ENCODE measurements around the gene POTEH. TPM values are rescaled to one million over a fixed set of nuclear protein-coding genes. Genes with fewer than 3 reads are reported as not detected.
"Not testable (repeated sequence)": the region's sequence is repeated elsewhere in the genome, so short reads cannot be mapped to it uniquely, and the experiment has no call there.

POTEH gene
- total RNA-seq, 1 donor from 2014 or later = not detected

DNA sequence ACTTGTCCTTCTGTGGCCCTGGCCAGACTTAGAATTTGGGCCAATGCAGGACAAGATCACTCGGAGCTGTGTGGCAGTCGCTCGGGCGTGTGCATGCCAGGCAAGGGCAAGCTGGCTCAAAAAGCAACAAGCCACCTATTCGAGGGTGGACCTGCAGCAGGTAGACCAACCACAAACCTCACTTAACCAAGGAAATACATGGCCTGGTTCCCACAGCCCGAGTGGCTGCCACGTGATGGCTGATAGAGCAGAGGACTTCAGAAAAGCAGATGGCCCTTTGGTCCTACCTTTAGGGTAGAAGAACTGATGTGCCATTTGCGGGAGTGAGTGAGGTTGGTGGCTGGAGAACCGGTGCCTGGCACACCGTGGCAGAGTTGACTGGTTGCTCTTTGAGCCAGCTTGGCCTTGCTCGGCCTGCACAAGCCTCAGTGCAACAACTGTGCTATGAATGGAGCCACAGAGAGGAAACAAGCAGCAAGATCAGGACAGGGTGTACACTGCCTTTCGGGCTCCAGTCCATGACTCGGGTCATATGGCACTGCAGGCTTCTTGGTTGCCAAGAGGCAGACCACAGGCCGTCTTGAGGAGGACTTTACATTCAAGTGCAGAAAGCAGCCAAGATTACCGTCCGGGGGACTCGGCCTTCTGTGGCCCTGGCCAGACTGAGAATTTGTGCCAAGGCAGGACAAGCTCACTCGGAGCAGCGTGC lies 39.5 kb downstream of the POTEH start:
- peak; percentile 79 for DNase-seq (ENCODE audit: low spot score)
- intact Hi-C loops (cut with DNase I) = not testable (repeated sequence)

DNA sequence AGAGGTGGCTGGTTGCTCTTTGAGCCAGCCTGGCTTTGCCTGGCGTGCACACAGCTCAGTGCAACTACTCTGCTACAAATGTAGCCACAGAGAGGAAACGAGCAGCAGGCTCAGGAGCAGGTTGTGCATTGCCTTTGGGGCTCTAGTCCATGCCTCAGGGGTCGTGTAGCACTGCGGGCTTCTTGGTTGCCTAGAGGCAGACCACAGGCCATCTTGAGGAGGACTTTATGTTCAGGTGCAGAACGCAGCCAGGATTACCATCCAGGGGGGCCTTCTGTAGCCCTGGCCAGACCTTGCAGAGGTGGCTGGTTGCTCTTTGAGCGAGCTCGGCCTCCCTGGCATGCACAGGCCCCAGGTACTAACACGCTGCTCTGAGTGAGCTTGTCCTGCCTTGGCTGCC lies 41.2 kb downstream of the POTEH start:
- DNase-seq (ENCODE audit: low spot score) = peak; percentile 71
- intact Hi-C loops (cut with DNase I) = not testable (repeated sequence)

DNA sequence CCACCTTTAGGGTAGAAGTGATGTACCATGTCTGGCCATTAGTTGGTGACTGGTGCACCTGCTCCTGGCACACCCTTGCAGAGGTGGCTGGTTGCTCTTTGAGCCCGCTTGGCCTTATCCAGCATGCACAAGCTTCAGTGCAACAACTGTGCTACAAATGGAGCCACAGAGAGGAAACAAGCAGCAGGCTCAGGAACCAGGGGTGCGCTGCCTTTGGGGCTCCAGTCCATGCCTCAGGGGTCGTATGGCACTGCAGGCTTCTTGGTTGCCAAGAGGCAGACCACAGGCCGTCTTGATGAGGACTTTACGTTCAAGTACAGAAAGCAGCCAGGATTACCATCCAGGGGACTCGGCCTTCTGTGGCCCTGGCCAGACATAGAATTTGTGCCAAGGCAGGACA lies 44.6 kb downstream of the POTEH start:
- DNase-seq (ENCODE audit: low spot score) = peak; percentile 44
- intact Hi-C loops (cut with DNase I) = not testable (repeated sequence)

DNA sequence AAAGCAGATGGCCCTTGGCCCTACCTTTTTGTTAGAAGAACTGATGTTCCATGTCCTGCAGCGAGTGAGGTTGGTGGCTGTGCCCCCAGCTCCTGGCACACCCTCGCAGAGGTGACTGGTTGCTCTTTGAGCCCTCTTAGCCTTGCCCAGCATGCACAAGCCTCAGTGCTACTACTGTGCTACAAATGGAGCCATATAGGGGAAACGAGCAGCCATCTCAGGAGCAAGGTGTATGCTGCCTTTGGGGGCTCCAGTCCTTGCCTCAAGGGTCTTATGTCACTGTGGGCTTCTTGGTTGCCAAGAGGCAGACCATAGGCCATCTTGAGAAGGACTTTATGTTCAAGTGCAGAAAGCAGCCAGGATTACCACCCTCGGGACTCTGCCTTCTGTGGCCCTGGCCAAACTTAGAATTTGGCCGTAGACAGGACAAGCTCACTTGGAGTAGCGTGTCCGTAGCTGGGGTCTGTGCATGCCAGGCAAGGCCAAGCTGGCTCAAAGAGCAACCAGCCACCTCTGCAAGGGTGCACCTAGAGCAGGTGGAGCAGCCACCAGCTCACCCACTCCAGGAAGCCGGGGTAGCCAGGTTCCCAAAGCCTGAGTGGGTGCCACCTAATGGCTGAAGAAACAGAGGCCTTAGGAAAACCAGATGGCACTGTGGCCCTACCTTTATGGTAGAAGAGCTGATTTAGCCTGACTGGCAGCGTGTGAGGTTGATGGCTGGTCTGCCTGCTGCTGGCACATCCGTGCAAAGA lies 48.5 kb downstream of the POTEH start:
- intact Hi-C loops (cut with DNase I) = not testable (repeated sequence)
- peak; percentile 74 for DNase-seq (ENCODE audit: low spot score)

DNA sequence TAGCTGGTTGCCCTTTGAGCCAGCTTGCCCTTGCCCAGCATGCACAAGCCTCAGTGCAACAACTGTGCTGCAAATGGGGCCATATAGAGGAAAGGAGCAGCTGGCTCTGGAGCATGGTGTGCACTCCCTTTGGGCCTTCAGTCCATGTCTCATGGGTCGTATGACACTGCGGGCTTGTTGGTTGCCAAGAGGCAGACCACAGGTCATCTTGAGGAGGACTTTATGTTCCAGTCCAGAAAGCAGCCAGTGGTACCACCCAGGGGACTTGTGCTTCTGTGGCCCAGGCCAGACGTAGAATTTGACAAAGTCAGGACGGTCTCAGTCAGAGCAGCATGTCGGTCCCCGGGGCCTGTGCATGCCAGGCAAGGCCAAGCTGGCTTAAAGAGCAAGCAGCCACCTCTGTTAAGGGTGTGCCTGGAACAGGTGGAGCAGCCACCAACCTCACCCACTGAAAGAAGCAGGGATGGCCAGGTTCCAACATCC lies 49.1 kb downstream of the POTEH start:
- intact Hi-C loops (cut with DNase I); DNase-seq (ENCODE audit: low spot score): not testable (repeated sequence)

DNA sequence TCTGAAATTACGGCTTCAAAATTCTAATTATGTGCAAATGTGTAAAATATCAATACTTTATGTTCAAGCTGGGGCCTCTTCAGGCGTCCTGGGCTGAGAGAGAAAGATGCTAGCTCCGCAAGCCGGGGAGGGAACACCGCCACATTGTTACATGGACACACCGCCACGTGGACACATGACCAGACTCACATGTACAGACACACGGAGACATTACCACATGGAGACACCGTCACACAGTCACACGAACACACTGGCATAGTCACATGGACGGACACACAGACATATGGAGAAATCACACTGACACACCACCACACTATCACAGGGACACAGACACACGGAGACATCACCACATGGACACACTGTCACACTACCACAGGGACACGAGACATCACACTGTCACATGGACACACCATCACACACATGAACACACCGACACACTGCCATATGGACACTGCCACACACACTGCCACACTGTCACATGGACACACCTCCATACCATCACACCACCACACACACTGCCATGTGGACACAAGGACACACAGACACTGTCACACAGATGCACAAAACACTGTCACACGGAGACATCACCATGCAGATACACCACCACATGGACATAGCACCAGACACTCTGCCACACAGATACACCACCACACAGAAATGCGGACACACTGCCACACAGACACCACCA lies 58.0 kb downstream of the POTEH start:
- DNase-seq (ENCODE audit: low spot score); intact Hi-C loops (cut with DNase I): not testable (repeated sequence)

DNA sequence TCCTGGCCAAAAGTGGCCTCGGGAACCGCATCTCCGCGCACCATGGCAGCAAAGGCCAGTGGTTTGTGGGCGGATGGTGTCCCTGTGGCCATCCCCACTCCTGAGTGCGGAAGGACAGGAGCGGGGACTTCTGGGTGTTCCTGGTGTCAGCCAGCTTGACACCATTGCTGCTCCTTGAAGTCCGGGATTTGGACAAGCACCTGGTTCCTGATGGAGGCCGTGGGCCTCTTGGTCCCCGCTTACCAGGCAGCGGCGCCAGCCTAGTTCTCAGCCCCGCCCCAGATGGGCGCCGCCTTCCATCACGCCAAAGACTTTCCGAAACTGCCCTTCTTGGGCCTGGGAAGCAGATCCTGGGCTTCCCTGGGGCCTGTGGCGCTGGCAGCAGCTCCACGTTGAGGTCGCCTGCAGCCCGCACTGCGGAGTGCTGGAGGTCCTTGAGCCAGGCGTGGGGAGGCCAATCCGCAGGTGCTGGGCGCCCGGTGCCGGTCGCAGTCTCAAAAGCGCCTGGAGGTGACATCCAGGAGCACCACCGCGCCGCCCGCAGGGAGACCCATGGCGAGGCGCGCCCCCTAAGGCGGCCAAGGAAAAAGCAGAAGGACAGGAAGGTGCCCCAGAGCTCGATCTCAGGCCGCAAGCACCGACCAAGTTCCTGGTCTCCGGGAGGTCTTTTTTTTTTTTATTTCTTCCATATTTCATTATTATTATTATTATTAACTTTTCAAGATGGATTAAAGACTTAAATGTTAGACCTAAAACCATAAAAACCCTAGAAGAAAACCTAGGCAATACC lies 59.5 kb downstream of the POTEH start:
- DNase-seq (ENCODE audit: low spot score); intact Hi-C loops (cut with DNase I): not testable (repeated sequence)

DNA sequence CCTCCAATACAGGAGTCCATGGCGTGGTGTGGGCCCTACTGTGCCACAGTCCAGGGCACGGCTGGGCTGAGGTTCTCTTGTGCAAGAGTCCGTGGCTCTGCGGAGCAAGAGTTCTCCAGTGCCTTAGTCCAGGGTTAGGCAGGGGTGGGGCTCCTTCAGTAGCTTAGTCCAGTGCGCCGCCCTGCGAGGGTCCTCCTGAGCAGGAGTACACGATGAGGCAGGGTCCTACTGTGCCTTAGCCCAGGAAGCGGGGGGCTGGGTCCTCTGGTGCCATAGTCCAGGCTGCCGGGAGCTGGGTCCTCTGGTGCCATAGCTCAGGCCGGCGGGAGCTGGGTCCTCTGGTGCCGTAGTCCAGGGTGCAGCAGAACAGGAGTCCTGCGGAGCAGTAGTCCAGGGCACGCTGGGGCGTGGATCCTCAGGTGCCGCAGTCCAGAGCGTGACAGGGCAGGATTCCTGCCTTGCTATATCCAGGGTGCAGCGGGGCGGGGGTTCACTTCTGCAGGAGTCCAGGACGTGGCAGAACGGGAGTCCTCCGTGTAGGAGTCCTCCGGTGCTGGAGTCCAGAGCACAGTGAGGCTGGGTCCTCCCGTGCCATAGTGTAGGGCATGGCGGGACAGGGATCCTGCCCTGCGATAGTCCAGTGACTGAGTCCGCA lies 69.7 kb downstream of the POTEH start:
- DNase-seq (ENCODE audit: low spot score); intact Hi-C loops (cut with DNase I): not testable (repeated sequence)

DNA sequence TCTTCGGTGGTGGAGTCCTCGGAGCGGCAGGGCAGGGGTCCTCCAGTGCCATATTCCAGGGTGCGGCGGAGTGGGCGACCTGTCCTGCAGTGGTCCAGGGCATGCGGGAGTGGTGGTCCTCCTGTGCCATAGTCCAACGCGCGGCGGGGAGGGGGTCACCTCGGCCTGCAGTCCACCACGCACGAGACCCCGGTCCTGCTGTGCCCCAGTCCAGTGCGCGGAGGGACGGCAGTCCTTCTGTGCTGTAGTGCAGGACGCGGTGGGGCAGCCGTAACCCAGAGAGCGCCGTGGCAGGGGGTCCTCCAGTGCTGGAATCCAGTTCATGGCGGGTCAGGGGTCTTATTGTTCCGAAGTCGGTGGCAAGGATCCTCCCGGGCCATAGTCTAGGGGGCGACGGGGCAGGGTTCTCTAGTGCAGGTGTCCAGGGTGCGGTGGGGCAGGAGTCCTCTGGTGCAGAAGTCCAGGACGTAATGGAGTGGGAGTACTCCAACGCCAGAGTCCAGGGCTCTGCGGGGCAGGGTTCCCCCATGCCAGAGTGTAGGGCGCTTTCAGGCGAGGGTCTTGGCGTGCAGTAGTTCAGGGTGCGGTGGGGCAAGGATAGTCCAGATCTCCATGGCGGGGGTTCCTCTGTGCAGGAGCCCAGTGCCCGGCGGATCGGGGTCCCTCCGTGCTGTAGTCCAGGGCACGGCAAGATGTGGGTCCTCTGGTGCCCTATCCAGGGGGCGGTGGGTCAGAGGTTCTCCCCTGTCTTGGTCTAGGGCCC lies 70.7 kb downstream of the POTEH start:
- intact Hi-C loops (cut with DNase I); DNase-seq (ENCODE audit: low spot score): not testable (repeated sequence)

DNA sequence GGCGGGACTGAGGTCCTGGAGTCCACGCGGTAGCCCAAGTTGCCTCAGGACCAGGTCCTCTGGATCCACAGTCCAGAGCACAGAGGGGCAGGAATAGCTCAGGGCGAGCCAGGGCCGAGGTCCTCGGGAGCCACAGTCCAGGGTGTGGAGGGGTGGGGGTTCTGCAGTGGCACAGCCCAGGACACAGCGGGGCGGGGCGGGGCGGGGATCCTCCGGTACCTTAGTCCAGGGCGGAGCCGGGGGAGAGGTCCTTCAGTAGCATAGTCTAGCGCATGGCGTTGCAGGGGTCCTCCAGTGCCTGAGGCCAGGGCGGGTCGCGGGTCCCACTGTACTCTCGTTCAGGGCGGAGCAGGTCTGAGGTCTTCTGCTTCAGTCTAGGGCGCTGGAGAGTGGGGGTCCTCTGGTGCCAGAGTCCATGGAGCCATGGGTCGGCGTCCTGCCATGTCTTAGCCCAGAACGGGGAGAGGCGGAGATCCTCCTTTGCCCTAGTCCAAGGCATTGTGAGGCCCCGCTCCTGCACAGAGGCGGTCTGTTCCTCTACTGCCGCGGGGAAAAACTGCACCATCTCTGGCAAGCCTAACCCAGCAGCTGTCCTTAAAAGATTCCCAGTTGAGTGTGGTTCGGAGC lies 71.4 kb downstream of the POTEH start:
- peak; percentile 74 for DNase-seq (ENCODE audit: low spot score)
- intact Hi-C loops (cut with DNase I) = not testable (repeated sequence)

DNA sequence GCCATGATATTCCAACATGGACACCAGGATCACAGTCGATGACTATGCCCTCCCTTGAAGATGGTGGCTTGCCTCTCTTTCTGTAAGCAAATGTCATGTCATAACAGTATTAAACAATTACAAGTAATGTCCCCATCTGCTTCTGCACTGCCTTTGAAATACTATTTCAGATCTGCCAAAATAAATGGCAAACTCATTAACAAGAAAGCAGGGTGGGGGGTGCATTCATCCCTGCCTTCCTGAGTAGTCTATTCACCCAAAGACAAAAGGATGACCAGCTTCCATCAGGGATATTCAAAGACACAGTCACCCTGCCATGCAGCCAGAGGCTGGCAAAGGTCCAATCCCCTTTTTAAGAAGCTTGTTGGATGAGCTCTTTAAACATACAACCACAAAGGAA lies 73.7 kb downstream of the POTEH start:
- DNase-seq (ENCODE audit: low spot score); intact Hi-C loops (cut with DNase I): not testable (repeated sequence)

Other genes with a start within 250 kb of the POTEH start
- not detected for gene OR11H1, start 161.8 kb upstream of the POTEH start, total RNA-seq

Measured in cardiac septum (tissue), 1 donor.